DND-41 (cell line): Measurements from ENCODE around the gene RUNX2.

Experiments used
- ATAC-seq: fragments of 200-7000 bp; cut with Tn5 transposase; 3 replicates; pipeline ENCODE4 v1.9.1; 2021; ENCODE audit warnings: low read depth; ENCODE audit not compliant: insufficient read depth
- DNase-seq: peaks from one replicate; pipeline ENCODE4 v3.0.0-alpha.2; 2020
- H2AFZ ChIP-seq: 2 replicates; pipeline ENCODE4 v1.6.0; 2012; ENCODE audit warnings: low read depth, low read length
- H3K27ac ChIP-seq: 2 replicates; pipeline ENCODE4 v1.5.1; 2012; ENCODE audit warnings: low read length, inconsistent platforms
- H3K27me3 ChIP-seq: fragments of 200-600 bp; sonication (generic); 2 replicates; pipeline ENCODE4 v1.6.0; 2012; ENCODE audit warnings: low read length, mild to moderate bottlenecking, inconsistent platforms; ENCODE audit not compliant: insufficient read depth, poor library complexity
- H3K36me3 ChIP-seq: 2 replicates; pipeline ENCODE4 v1.5.1; 2012; ENCODE audit warnings: low read length, inconsistent platforms; ENCODE audit not compliant: insufficient read depth
- H3K4me1 ChIP-seq: 2 replicates; pipeline ENCODE4 v1.5.1; 2012; ENCODE audit warnings: mild to moderate bottlenecking, low read length; ENCODE audit not compliant: insufficient read depth
- H3K4me2 ChIP-seq: 2 replicates; pipeline ENCODE4 v1.6.0; 2012; ENCODE audit warnings: mild to moderate bottlenecking, moderate library complexity, low read length, inconsistent platforms; ENCODE audit not compliant: insufficient read depth
- H3K4me3 ChIP-seq, 2 experiments: fragments of 200-600 bp in 1 of 2; shearing (Covaris generic) in 1 of 2; 2 replicates each; pipeline ENCODE4 v1.5.1; 2012 to 2016; ENCODE audit warnings: inconsistent platforms in 2 of 2, low read length in 2 of 2, mild to moderate bottlenecking in 2 of 2, low read depth in 1 of 2, moderate library complexity in 1 of 2
- H3K79me2 ChIP-seq: 2 replicates; pipeline ENCODE4 v1.6.0; 2012; ENCODE audit warnings: low read length, inconsistent platforms; ENCODE audit not compliant: insufficient read depth
- H3K9ac ChIP-seq: 2 replicates; pipeline ENCODE4 v1.6.0; 2012; ENCODE audit warnings: low read depth, mild to moderate bottlenecking, inconsistent platforms, low read length, moderate library complexity
- H3K9me3 ChIP-seq: 2 replicates; pipeline ENCODE4 v1.5.1; 2012; ENCODE audit warnings: low read length, moderate library complexity, mild to moderate bottlenecking, inconsistent platforms; ENCODE audit not compliant: insufficient read depth, severe bottlenecking
- H4K20me1 ChIP-seq: 2 replicates; pipeline ENCODE4 v1.6.0; 2012; ENCODE audit warnings: low read length; ENCODE audit not compliant: insufficient read depth
- CTCF ChIP-seq: IDR thresholded peaks from 2 replicates; pipeline ENCODE4 v1.5.1; 2012; ENCODE audit warnings: borderline replicate concordance, low read length, moderate library complexity, mild to moderate bottlenecking; ENCODE audit not compliant: poor library complexity, severe bottlenecking; ENCODE audit errors: extremely low read depth
- EZH2 ChIP-seq: IDR thresholded peaks from 3 replicates; pipeline ENCODE4 v1.6.1; 2012; ENCODE audit warnings: borderline replicate concordance, low read depth, mild to moderate bottlenecking, moderate library complexity, low read length, inconsistent platforms; ENCODE audit not compliant: severe bottlenecking

RUNX2 gene

GRCh38 chr6:45617441-45617840, 289.3 kb downstream of the RUNX2 start:
- DNase-seq, result no peak

GRCh38 chr6:45618259-45618658, 290.1 kb downstream of the RUNX2 start:
- Histone ChIP-seq H2AFZ (no peak overlapping the region), H3K4me2 (no peak overlapping the region), H3K4me3 (no peak overlapping the region), H3K27ac (no peak overlapping the region), H3K27me3 (no peaks in the 10 kb centered on the region), H3K36me3 (no peaks in the 10 kb centered on the region), H4K20me1 (no peaks in the 10 kb centered on the region), H3K9me3 (no peaks in the 10 kb centered on the region), H3K4me1 (peaks cover 16% of the 10 kb centered on the region), H3K9ac (no peak overlapping the region), H3K79me2 (no peaks in the 10 kb centered on the region)
- no peak for TF ChIP-seq CTCF
- TF ChIP-seq EZH2, result no peak
- DNase-seq (no peak), ATAC-seq (no peak)

More at GRCh38 chr6:45617441-45617840, 289.3 kb downstream of the RUNX2 start:
- H3K4me2 ChIP-seq, result no peak overlapping the region
- H3K79me2 ChIP-seq, result no peaks in the 10 kb centered on the region
- no peak for ATAC-seq
- H4K20me1 ChIP-seq, result no peaks in the 10 kb centered on the region
- H3K9me3 ChIP-seq, result no peaks in the 10 kb centered on the region
- H3K36me3 ChIP-seq, result no peaks in the 10 kb centered on the region
- no peaks in the 10 kb centered on the region for H3K27me3 ChIP-seq
- TF ChIP-seq EZH2 (no peak), CTCF (no peak)
- H3K9ac ChIP-seq, result no peak overlapping the region
- H3K4me3 ChIP-seq, result no peak overlapping the region
- no peak overlapping the region for H2AFZ ChIP-seq
- no peak overlapping the region for H3K27ac ChIP-seq
- peaks cover 16% of the 10 kb centered on the region for H3K4me1 ChIP-seq

GRCh38 chr6:45619211-45619760, 291.2 kb downstream of the RUNX2 start:
- Histone ChIP-seq H3K27me3 (no peaks in the 10 kb centered on the region), H2AFZ (no peak overlapping the region), H3K4me2 (no peak overlapping the region), H3K36me3 (no peaks in the 10 kb centered on the region), H3K9me3 (no peaks in the 10 kb centered on the region), H4K20me1 (no peaks in the 10 kb centered on the region), H3K79me2 (no peaks in the 10 kb centered on the region), H3K4me1 (peaks cover 16% of the 10 kb centered on the region), H3K9ac (no peak overlapping the region), H3K4me3 (no peak overlapping the region), H3K27ac (no peak overlapping the region; the same call in 1 of the 2 replicates)
- ATAC-seq (no peak), DNase-seq (no peak)
- no peak for TF ChIP-seq EZH2
- no peak for TF ChIP-seq CTCF

- Histone ChIP-seq H3K79me2 (no peaks in the 10 kb centered on the region), H3K4me2 (no peak overlapping the region), H2AFZ (peak overlapping the region; percentile 41; the same call in 1 of the 2 replicates), H3K36me3 (no peaks in the 10 kb centered on the region), H3K9me3 (no peaks in the 10 kb centered on the region), H3K4me1 (peaks cover 16% of the 10 kb centered on the region), H3K27me3 (no peaks in the 10 kb centered on the region), H3K4me3 (no peak overlapping the region), H3K9ac (no peak overlapping the region), H3K27ac (peak overlapping the region; percentile 37), H4K20me1 (no peaks in the 10 kb centered on the region)
- DNase-seq, result peak; percentile 43
- TF ChIP-seq CTCF (peak; percentile 16), EZH2 (no peak)
- peak; percentile 87 for ATAC-seq
Measured at GRCh38 chr6:45619994-45620471, 291.9 kb downstream of the RUNX2 start.
